Measurements from ENCODE around the gene AIFM3.
"Not testable (repeated sequence)": the region's sequence is repeated elsewhere in the genome, so short reads cannot be mapped to it uniquely, and the experiment has no call there.

Gene AIFM3

GRCh38 chr22:20940186-20940651 lies 26.8 kb upstream of the AIFM3 start:
- H3K27me3 ChIP-seq (replicated peaks; ENCODE audit: insufficient read depth, low read length), result no peaks in the 10 kb centered on the region
- H4K20me1 ChIP-seq (ENCODE audit: insufficient read depth, low read length), result peaks cover 78% of the 10 kb centered on the region
- no peak overlapping the region for H3K9ac ChIP-seq (ENCODE audit: low read length)
- no peaks in the 10 kb centered on the region for H3K9me2 ChIP-seq (replicated peaks; ENCODE audit: insufficient read depth, low read length)
- H3K36me3 ChIP-seq (replicated peaks; ENCODE audit: insufficient read depth, low read length), result no peaks in the 10 kb centered on the region
- H3K4me3 ChIP-seq (ENCODE audit: low read length), result no peak overlapping the region
- no peak overlapping the region for H2AFZ ChIP-seq (ENCODE audit: low read length)
- TF ChIP-seq EZH2phosphoT487 (IDR thresholded peaks at IDR 0.05; ENCODE audit: low read length) (no peak), EZH2 (optimal IDR thresholded peaks at IDR 0.05; ENCODE audit: low read depth, low read length) (no peak), CTCF (IDR thresholded peaks at IDR 0.05; ENCODE audit: low read length) (no peak)
- no peaks in the 10 kb centered on the region for H3F3A ChIP-seq (ENCODE audit: insufficient read depth, low read length)
- H3K9me3 ChIP-seq (replicated peaks; ENCODE audit: insufficient read depth, low read length), result no peaks in the 10 kb centered on the region
- no peak overlapping the region for H3K4me2 ChIP-seq (ENCODE audit: low read depth, low read length)
- H3K4me1 ChIP-seq (ENCODE audit: low read length), result no peaks in the 10 kb centered on the region
- H3K79me2 ChIP-seq (ENCODE audit: low read length), result peaks cover 98% of the 10 kb centered on the region
- no peak for DNase-seq
- H3K27ac ChIP-seq (ENCODE audit: low read length), result no peak overlapping the region

GRCh38 chr22:20940904-20941385 lies 26.1 kb upstream of the AIFM3 start:
- TF ChIP-seq EZH2 (optimal IDR thresholded peaks at IDR 0.05; ENCODE audit: low read depth, low read length), result no peak
- TF ChIP-seq CTCF (IDR thresholded peaks at IDR 0.05; ENCODE audit: low read length), result no peak
- no peak for TF ChIP-seq EZH2phosphoT487 (IDR thresholded peaks at IDR 0.05; ENCODE audit: low read length)
- H3K79me2 ChIP-seq (ENCODE audit: low read length), result peaks cover 98% of the 10 kb centered on the region
- H3K36me3 ChIP-seq (replicated peaks; ENCODE audit: insufficient read depth, low read length), result no peaks in the 10 kb centered on the region
- no peaks in the 10 kb centered on the region for H3K9me2 ChIP-seq (replicated peaks; ENCODE audit: insufficient read depth, low read length)
- no peak for DNase-seq
- H3F3A ChIP-seq (ENCODE audit: insufficient read depth, low read length), result no peaks in the 10 kb centered on the region
- H3K4me1 ChIP-seq (ENCODE audit: low read length), result no peaks in the 10 kb centered on the region
- H3K27ac ChIP-seq (ENCODE audit: low read length), result no peak overlapping the region
- H3K9me3 ChIP-seq (replicated peaks; ENCODE audit: insufficient read depth, low read length), result no peaks in the 10 kb centered on the region
- no peaks in the 10 kb centered on the region for H3K27me3 ChIP-seq (replicated peaks; ENCODE audit: insufficient read depth, low read length)
- no peak overlapping the region for H3K9ac ChIP-seq (ENCODE audit: low read length)
- no peak overlapping the region for H3K4me3 ChIP-seq (ENCODE audit: low read length)
- peaks cover 80% of the 10 kb centered on the region for H4K20me1 ChIP-seq (ENCODE audit: insufficient read depth, low read length)
- no peak overlapping the region for H2AFZ ChIP-seq (ENCODE audit: low read length)
- H3K4me2 ChIP-seq (ENCODE audit: low read depth, low read length), result no peak overlapping the region

GRCh38 chr22:20942203-20942902 lies 24.7 kb upstream of the AIFM3 start:
- Histone ChIP-seq H4K20me1 (ENCODE audit: insufficient read depth, low read length) (peaks cover 81% of the 10 kb centered on the region), H3K79me2 (ENCODE audit: low read length) (peaks cover 98% of the 10 kb centered on the region)
- H3K9ac ChIP-seq (ENCODE audit: low read length); H3K27ac ChIP-seq (ENCODE audit: low read length); H3K27me3 ChIP-seq (replicated peaks; ENCODE audit: insufficient read depth, low read length); H3K4me2 ChIP-seq (ENCODE audit: low read depth, low read length); H3K9me2 ChIP-seq (replicated peaks; ENCODE audit: insufficient read depth, low read length); H3K9me3 ChIP-seq (replicated peaks; ENCODE audit: insufficient read depth, low read length); H3F3A ChIP-seq (ENCODE audit: insufficient read depth, low read length); H3K4me3 ChIP-seq (ENCODE audit: low read length); H2AFZ ChIP-seq (ENCODE audit: low read length); DNase-seq; H3K4me1 ChIP-seq (ENCODE audit: low read length); H3K36me3 ChIP-seq (replicated peaks; ENCODE audit: insufficient read depth, low read length): not testable (repeated sequence)

Data from MM.1S (cell line).